Measurements from ENCODE around the gene RGS9.

Gene RGS9

DNA sequence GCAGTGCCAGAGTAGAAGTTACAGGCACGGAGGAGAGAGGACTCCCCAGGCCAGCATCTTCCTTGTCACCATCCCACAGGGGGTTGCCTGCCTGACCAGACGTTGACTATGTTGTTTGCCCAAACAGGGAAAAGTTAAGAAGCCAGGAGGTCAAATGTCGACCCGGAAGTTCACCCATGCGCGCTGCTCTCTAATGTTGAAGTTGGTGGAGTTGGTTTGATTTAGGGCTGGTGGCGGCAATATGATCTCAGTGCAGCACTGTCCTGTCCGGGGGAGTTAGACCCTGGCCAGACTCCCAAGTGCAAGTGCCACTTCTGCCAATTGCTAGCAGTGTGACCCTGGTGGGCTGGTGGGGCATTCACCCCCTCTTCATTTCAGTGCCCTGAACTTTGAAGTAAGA, 30.4 kb downstream of the RGS9 start:
- DNase-seq (ENCODE audit: extremely low spot score), result no peak
- POLR2A ChIA-PET, result no interaction called here
- TF ChIP-seq SUZ12 (IDR thresholded peaks at IDR 0.05), result no peak
- TF ChIP-seq, protein P1, sequence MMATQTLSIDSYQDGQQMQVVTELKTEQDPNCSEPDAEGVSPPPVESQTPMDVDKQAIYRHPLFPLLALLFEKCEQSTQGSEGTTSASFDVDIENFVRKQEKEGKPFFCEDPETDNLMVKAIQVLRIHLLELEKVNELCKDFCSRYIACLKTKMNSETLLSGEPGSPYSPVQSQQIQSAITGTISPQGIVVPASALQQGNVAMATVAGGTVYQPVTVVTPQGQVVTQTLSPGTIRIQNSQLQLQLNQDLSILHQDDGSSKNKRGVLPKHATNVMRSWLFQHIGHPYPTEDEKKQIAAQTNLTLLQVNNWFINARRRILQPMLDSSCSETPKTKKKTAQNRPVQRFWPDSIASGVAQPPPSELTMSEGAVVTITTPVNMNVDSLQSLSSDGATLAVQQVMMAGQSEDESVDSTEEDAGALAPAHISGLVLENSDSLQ (IDR thresholded peaks at IDR 0.05), result no peak
- TF ChIP-seq BHLHE40 (IDR thresholded peaks at IDR 0.05; ENCODE audit: borderline replicate concordance), result no peak
- no peak for TF ChIP-seq CTBP1 (IDR thresholded peaks at IDR 0.05; ENCODE audit: borderline replicate concordance)
- no peak for TF ChIP-seq LEF1 (IDR thresholded peaks at IDR 0.05; ENCODE audit: borderline replicate concordance)
- TF ChIP-seq TARDBP (IDR thresholded peaks at IDR 0.05), result no peak
- TF ChIP-seq NFRKB (IDR thresholded peaks at IDR 0.05), result no peak
- CTCF ChIA-PET, result no interaction called here

DNA sequence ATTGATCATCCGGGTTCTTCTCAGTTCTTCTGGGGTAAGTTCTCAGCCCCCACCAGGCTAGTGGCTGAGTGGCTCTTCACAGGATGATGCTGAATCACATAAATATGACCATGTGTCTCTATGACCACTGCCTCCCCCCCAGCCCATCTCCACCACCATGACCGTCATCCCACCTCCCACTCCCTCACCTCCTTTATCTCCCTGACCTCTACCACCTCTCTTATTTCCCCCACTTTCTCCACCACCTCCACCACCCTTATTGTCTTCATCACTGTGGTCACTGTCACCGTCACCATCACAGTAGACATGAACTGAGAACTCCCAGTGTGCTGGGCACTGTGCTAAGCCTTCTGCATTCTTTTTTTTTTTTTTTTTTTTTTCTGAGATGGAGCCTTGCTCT, 32.5 kb downstream of the RGS9 start:
- ChIA-PET CTCF (no interaction called here), POLR2A (no interaction called here)
- DNase-seq (ENCODE audit: extremely low spot score), result no peak
- no peak for TF ChIP-seq BHLHE40 (IDR thresholded peaks at IDR 0.05; ENCODE audit: borderline replicate concordance)
- TF ChIP-seq NFRKB (IDR thresholded peaks at IDR 0.05), result no peak
- TF ChIP-seq ZNF384 (IDR thresholded peaks at IDR 0.05), result 0 out of 2 replicates have a peak, but pooled peaks have one; percentile 26

DNA sequence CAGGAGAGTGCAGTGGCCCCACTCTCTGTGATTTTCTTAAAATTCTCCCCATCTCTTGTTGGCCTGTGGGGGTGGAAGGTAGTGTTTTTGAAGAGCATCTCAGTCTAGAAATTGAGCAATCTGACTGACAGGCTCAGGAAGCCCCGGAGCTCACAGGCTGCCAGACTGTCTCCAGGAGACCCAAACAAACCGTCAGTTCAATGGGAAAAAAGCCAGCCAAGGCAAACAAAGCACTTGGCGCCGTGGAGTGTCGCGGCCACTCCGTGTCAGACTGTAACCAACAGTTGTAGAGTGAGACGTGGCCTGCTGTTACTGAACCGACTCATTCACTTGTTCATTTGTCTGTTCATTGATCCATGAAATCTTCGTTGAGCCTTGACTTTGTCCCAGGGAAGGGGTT, 33.7 kb downstream of the RGS9 start:
- ChIA-PET CTCF (no interaction called here), POLR2A (no interaction called here)
- DNase-seq (ENCODE audit: extremely low spot score), result no peak
- no peak for TF ChIP-seq ZNF384 (IDR thresholded peaks at IDR 0.05)
- TF ChIP-seq BHLHE40 (IDR thresholded peaks at IDR 0.05; ENCODE audit: borderline replicate concordance), result no peak
- no peak for TF ChIP-seq TARDBP (IDR thresholded peaks at IDR 0.05)
- TF ChIP-seq L3MBTL2 (conservative IDR thresholded peaks at IDR 0.05), result no peak
- no peak for TF ChIP-seq SP1 (IDR thresholded peaks at IDR 0.05)
- no peak for TF ChIP-seq SUZ12 (IDR thresholded peaks at IDR 0.05)
- TF ChIP-seq FOXM1 (IDR thresholded peaks at IDR 0.05; ENCODE audit: borderline replicate concordance), result no peak
- TF ChIP-seq FOXK2 (IDR thresholded peaks at IDR 0.05), result no peak
- no peak for TF ChIP-seq NFRKB (IDR thresholded peaks at IDR 0.05)
- TF ChIP-seq, protein P1 (IDR thresholded peaks at IDR 0.05), result no peak
- no peak for TF ChIP-seq ELF4 (IDR thresholded peaks at IDR 0.05)
- TF ChIP-seq HDGF (IDR thresholded peaks at IDR 0.05; ENCODE audit: borderline replicate concordance), result no peak
- no peak for TF ChIP-seq LEF1 (IDR thresholded peaks at IDR 0.05; ENCODE audit: borderline replicate concordance)
- TF ChIP-seq CTBP1 (IDR thresholded peaks at IDR 0.05; ENCODE audit: borderline replicate concordance), result no peak
- TF ChIP-seq FOXA1 (IDR thresholded peaks at IDR 0.05), result no peak
- no peak for TF ChIP-seq ARNT (IDR thresholded peaks at IDR 0.05)

DNA sequence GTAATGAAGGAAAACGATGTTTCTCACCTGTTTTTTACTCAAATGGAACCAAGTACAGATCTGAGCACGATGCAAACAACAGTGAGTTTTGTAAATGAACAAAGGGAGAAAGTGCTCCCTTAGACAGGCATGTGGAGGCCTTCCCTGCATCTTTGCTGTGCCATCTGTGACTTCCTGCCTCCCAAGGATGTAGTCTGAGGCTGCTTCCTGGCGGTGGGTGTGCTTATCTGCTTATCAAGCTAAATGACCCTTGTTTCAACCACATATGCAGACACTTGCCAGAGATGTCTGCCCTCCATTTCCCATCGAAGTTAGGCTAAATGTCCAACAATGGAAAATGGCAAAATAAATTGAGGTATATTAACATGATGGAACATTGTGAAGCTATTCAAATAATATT, 34.6 kb downstream of the RGS9 start:
- no peak for TF ChIP-seq BHLHE40 (IDR thresholded peaks at IDR 0.05; ENCODE audit: borderline replicate concordance)
- no peak for TF ChIP-seq FOXK2 (IDR thresholded peaks at IDR 0.05)
- no peak for TF ChIP-seq ELF4 (IDR thresholded peaks at IDR 0.05)
- TF ChIP-seq SUZ12 (IDR thresholded peaks at IDR 0.05), result no peak
- no peak for TF ChIP-seq L3MBTL2 (conservative IDR thresholded peaks at IDR 0.05)
- no peak for TF ChIP-seq FOXA1 (IDR thresholded peaks at IDR 0.05)
- TF ChIP-seq TARDBP (IDR thresholded peaks at IDR 0.05), result no peak
- TF ChIP-seq ARNT (IDR thresholded peaks at IDR 0.05), result no peak
- no peak for TF ChIP-seq SP1 (IDR thresholded peaks at IDR 0.05)
- TF ChIP-seq FOXM1 (IDR thresholded peaks at IDR 0.05; ENCODE audit: borderline replicate concordance), result no peak
- DNase-seq (ENCODE audit: extremely low spot score), result no peak
- ChIA-PET POLR2A (no interaction called here), CTCF (no interaction called here)

DNA sequence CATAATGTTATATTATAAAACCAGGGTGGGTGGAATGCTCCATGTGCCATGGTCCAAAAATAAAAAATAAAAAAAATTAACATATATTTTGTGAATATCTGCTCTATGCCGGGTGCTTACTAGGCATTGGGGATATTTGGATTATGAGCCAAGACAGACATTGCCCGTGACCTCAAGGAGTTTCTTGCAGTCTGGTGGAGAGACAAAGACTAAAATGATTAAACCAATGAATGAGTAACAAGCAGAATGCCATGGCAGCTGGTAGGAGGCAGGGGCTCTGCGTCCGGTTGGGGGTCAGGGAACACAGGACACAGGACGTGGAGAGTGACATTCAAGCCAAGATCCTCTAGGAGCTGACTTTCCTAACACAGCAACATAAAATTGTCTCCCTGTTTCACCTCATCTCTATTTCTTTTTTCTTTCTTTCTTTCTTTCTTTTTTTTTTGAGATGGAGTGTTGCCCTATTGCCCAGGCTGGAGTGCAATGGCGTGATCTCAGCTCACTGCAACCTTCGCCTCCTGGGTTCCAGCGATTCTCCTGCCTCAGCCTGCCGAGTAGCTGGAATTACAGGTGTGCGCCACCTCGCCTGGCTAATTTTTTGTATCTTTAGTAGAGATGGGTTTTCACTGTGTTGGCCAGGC, 35.4 kb downstream of the RGS9 start:
- TF ChIP-seq FOXA1 (IDR thresholded peaks at IDR 0.05) (no peak), LEF1 (IDR thresholded peaks at IDR 0.05; ENCODE audit: borderline replicate concordance) (no peak), ZNF384 (IDR thresholded peaks at IDR 0.05) (no peak), ARNT (IDR thresholded peaks at IDR 0.05) (no peak), FOXK2 (IDR thresholded peaks at IDR 0.05) (no peak), CTBP1 (IDR thresholded peaks at IDR 0.05; ENCODE audit: borderline replicate concordance) (no peak), FOXM1 (IDR thresholded peaks at IDR 0.05; ENCODE audit: borderline replicate concordance) (no peak), NFRKB (IDR thresholded peaks at IDR 0.05) (no peak), HDGF (IDR thresholded peaks at IDR 0.05; ENCODE audit: borderline replicate concordance) (no peak), ELF4 (IDR thresholded peaks at IDR 0.05) (no peak), BHLHE40 (IDR thresholded peaks at IDR 0.05; ENCODE audit: borderline replicate concordance) (no peak)
- ChIA-PET CTCF (no interaction called here), POLR2A (no interaction called here)
- DNase-seq (ENCODE audit: extremely low spot score), result no peak

DNA sequence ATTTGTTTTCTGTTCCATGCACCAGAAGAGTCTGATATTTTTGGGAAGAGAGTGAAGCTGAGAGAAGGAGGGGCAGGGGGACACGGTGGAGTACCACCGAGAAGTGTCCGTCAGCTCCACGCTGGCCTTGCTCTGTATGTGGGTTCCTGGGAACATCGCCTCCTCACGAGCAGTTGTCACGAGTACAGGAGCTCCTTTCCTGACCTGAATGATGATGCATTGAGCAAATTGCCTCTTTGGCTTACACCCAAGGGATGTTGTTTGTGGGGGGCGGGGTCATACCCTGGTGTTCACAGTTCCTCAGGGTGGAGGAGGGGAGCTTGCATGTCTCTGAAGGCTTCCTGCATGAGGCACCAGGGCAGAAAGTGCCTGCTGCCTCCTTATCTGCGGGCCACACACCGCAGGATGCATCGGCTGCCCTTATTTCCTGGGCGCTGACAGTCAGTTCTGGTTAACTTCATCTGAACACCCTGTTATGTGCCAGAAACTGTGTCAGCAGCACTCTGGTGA, 36.2 kb downstream of the RGS9 start:
- DNase-seq (ENCODE audit: extremely low spot score), result no peak
- CTCF ChIA-PET, result no interaction called here
- POLR2A ChIA-PET, result no interaction called here
- TF ChIP-seq FOXK2 (IDR thresholded peaks at IDR 0.05) (no peak), HDGF (IDR thresholded peaks at IDR 0.05; ENCODE audit: borderline replicate concordance) (no peak)
- TF ChIP-seq, protein P1 (IDR thresholded peaks at IDR 0.05), result no peak

Data from HEK293T (cell line).